Activated CD8-positive, alpha-beta memory T cell treated with anti-CD3 and anti-CD28 coated beads, Interleukin-2, amount 50 U/mL, for 48 hours (primary cell): Measurements from ENCODE around the gene PRKD2.
"Not testable (repeated sequence)": the region's sequence is repeated elsewhere in the genome, so short reads cannot be mapped to it uniquely, and the experiment has no call there.

ENCODE experiments used
- DNase-seq: peaks from one replicate; pipeline ENCODE4 v3.0.0-alpha.2; 2020

Gene PRKD2

DNA sequence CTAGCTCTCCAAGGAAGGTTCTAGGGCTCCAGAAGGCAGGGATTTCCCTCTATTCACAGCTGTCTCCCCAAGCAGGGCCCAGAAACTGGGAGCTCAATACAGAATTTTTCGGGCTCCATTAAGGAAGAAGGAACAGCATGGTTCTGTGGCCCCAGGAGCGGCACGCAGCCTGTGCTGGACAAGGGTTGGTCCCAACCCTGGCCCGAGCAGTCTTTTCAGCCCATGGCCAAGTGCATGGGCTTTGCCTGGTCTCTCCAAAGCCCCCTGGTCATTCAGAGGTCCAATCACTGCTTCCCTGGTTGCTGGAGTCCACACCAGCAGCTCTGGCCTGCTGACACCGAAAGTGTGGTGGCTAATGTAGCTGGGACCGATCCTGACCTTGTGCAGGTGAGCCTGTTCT lies 6.6 kb upstream of the PRKD2 start:
- no peak for DNase-seq

DNA sequence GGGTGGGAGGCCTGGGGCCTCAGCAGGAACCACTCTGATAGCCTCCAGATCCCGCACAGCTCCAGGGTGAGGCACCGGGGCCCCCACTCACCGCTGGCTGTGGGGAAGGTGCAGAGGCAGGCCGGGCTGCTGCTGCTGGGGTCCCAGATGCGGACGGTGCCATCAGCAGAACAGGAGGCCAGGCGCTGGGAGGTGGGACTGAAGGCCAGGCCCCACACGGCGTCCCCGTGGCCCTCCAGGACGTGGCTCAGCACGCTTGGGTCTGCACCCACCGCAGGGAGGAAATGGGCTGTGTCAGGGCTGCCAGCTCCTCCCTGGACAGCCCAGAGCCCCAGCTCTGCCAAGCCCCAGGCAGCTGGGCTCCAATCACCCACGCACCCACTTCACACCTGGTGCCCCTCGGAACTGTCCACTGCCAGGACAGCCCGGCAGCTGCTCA lies 6.1 kb upstream of the PRKD2 start:
- DNase-seq: no peak

DNA sequence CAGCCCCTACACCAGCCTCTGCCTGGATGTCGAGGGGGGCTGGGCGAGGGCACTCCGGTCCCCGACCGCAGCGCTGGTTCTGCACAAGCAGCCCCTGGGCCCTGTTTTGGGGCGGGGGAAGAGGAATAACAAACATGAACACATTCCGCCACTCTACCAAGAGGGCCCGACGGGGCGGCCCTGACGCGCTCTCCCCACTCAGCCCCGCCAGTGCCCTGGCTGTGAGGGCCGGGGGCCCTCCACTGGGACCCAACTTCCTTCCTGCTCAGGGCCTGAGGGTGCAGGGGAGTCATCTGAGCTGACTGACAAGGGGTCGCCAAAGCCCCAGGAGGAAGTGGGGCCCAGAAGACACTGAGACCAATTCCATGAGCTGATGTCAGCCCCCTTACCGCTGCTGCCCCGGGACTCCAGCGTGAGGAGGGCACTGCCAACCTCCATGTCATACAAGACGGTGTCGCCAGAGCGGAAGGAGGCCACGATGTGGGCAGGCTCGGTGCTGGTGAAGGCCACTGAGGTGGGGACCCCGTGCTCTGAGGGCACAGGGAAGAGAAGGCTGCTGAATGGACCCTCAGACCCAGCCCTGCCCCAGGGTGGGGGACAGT lies 5.6 kb upstream of the PRKD2 start:
- no peak for DNase-seq

DNA sequence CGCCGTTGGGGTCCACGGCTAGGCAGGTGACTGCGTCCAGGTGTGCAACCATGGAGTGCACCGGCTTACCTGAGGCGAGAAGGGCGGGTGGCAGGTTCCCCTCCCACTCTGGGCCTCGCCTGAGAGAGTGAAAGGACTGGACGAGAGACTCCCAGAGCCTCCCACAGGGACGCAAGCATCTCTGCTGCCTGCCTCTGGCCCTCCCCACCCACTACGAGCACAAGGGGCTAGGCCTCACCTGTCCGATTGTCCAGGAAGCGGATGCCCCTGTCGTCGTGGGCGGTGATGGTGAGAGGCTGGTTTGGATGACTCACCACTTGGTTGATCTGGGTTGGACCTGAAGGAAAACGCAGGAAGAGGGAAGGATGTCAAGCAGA lies 5.1 kb upstream of the PRKD2 start:
- no peak for DNase-seq

DNA sequence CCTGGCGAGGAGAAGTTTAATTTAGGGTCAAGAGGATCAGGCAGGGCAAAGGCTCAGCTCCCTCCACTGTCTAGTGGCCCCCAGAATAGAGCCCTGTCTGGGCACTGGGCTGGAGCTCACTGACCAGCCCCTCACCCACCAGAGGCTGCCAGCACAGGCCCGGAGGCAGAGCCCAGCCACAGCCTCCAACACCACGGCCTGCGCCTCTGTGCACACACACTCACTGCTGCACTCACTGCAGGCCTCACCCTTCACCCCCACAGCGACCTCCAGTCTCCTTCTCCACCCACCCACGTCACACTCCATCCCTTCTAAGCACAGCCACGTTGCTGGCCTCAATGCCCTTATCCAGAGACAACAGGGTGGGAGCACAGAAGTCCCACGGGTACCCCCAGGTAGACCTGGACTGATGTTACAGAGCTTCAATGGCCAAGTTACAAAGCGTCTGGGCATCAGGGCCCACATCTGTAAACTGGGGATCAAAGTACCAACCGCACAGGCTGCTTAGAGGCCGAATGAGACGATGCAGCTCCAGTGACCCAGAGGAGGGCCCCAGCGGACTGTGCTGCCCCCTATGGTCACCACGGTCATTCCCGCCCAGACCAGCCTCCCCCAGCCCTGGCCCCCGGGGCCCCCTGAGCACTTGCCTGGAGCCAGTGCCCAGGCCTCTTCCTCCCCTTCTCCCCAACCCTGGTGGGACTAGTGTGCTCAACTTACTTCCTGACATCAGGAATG lies 4.5 kb upstream of the PRKD2 start:
- no peak for DNase-seq

DNA sequence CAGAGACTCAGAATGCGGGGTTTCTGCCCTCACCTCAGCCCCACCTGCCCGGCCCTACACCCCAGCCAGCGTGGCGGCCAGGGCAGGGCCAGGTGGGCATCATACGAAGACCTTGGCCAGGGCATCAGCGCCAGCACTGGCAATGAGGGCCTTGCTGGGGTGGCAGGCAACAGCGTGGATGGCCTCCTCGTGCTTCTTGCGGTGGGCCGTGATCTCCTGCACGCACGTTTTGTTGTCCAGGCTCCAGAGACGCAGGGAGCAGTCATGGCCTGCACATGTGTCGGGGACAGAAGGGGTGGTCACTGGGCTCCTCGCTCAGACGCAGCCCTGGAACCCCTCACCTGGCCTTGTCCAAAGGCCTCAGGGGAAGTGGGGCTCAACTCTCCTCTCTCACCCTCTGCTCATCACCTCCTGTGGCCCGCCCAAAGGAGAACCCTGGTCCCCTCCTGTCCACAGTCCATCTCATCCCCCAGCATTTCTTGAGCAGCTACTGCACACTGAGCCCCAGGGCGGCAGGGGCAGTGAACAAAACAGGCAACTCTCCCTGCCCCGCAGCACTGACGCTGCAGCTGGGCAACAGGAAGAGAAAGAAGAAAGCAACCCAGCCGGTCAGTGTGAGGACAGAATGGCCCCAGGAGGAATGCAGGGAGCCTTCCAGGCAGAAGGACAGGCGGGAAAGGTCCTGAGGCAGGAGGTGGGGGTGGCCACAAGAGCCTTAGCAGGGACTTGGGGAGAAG lies 3.8 kb upstream of the PRKD2 start:
- no peak for DNase-seq

DNA sequence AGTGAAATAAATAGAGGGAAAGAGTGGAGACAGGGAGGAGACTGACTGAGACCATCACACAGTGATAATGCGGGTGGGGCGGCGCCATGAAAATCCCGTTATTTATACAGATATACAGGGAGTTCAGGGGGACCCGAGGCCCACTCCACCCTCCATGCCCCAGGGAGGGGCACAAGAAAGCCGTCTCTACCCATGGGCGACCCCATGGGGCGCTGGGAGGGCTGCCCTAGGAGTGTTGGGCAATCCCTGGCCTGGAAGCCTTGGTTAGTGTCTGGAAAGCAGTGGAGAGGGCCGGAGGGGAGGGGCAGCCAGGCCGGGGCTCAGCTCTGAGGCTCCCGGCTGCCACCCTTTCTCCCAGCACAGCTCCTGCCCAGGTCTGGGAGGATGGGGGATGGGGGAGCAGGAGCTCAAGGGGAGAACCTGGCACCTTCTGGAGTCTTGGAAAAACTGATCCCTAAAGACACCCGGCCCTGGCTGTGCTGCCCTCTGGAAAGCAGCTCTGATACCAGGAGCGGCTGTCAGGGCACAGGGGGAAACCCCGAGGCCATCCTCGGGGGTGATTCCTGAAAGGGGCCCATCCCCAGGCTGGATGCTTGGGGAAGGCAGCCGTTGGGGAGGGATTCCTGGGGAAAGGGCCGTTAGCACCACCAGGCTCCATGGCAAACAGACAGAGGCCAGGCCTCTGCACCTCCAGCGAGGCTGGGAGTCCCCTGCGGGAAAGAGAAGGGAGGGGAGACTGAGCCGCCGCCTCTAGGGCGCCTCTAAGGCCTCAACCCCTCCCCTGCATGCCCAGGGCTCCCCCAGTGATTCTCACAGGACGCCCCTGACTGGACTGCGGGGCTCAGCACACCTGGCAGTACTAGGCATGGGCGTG lies 3.0 kb upstream of the PRKD2 start:
- DNase-seq: no peak

DNA sequence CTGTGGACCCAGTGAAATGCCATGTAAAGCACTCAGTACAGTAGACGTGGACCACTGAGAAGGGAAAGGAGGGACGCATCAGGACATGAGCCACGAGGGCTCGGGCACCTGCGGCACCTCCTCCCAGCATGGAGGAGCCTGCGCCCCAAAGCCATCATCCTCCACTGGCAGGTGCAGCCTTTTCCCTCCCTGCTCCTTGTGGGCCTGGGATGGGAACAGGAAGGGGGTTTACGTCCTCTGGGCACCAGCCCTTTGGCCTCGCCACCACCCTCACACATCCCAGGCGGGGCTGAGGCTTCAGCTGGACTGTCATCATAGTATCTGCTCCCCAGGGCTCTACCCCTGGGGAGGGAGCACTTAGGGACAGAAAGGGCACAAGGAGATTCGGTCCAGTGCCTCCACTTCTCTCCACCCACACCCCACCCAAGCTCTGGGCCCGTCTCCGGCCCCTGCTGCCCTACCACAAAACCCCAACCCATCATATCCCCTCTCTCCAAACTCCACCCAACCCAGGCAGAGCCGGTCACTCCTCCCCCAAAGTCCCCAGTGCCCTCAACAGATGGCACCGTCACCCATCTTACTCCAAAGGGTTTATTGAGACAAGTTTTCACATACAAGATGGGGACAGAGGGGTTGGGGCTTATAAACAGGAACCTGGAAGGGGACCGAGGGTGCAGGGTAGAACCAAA lies 2.2 kb upstream of the PRKD2 start:
- DNase-seq: no peak

DNA sequence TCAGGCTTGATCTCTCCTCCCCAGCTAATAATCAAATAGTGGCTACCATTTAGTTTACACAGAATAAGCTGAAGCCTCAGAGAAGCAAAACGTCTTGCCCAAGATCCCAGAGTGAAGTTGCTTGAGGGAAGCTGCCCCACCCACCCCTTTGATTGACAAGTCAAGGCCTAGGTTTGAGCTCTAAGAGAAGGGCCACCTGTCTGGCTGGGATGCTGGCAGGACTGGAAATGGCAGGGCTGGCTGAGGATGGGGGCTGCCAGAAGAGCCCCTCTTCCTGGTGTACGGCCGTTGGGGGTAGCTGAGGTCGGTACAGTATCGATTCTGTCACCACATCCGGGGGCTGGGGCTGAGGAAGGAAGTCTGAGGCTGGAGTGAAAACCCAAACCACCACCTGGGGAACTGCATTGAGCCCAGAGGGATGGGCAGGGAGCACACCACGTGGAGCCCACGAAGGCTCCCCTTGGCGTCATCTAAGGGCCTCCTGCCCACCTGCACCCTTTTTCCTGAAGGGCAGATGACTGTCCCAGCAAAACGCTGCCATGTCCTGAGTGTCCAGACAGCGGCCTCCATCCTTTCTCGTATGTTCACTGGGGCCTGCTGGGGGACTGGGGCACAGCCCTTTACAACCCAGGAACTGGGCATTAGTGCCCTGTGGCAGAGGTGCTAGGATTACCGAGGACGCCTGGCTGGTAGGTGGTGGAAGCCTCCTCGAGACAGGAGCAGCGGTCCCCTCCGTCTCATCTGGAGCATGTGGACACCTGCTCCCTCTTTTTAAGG lies 1.4 kb upstream of the PRKD2 start:
- DNase-seq: peak; percentile 76

DNA sequence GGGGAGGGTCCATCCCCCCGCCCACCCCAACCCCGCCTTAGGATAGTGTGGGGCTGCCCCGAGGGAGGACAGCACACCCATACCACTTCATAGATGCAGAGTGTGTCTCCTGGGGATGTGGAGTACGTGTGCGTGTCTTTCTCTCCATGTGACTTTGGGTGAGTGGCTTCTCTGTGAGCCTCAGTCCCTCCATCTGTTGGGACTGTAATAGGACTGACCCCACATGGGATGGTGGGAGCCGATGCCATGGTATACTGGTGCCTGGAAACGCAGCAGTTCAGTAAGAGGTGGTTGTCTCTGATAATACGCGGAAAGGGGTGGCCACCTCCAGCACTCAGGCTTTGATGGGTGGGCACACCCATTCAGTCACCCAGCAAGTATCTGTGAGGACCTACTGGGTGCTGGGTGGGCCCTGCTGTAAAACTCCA lies 816 bp upstream of the PRKD2 start:
- DNase-seq: no peak

DNA sequence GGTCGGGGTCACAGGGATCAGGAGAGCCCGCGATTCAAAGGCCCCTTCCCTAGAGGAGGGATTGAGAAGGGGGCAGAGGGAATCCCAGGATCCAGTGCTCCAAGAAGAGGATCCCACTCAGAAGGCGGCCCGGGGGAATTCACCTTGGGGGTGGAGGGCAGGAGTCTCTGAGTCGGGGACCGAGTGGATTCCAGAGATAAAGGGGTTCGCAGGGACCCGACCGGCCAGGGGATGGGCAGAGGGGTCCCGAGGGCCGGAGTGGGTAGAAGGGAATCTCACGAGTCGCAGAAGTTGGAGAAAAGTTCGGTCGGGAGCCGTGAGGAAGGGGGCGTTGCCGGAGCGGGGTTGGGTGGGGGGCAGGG lies 261 bp downstream of the PRKD2 start:
- DNase-seq: peak; percentile 66

DNA sequence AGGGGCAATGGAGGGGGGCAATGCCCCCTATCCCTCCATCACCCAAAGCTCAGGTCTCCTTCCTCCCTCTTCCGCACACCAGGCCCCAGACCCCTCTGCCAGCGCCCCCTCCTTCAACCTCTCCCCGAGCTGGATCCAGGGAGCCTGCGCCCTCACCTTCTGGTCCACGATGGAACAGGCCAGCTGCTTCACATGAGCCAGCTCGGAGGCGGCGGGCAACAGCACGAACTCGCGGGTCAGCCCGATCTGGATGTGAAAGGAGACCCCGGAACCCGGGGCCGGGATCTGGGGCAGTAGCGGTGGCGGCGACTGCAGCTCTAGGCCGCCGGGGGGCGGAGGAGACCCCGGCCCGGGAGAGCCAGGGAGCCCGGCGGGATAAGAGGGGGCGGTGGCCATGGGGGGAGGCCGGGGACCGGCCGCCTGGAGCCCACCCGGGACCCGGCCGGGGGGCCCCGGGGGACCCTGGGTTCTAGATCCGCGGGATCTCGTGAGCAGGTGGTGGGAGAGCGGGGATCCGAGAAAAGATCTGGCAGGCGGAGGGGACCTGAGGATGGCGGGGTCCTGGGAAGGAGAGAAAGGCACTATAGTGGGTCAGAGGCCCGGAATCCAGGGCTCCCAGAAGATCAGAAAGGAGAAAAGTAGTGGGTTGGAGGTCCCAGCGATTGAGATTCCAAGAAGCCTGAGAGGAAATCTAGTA lies 791 bp downstream of the PRKD2 start:
- peak; percentile 70 for DNase-seq

DNA sequence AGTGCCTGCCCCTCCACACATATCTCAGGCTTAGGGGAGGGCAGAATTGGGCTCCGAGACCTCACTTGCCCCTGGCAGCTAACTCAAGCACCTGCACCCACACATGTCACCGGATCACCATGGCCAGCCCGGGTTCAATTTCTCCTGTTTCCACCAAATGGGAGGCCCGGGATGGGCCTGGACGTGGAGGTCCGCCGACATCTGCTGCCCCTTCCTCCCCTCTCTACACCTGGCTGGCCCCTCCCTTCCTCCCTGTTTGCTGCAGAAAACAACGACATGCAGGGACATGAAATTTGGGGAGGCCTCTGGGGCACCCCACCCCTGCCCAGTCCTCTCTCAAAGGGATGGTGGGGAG lies 1.3 kb downstream of the PRKD2 start:
- no peak for DNase-seq

DNA sequence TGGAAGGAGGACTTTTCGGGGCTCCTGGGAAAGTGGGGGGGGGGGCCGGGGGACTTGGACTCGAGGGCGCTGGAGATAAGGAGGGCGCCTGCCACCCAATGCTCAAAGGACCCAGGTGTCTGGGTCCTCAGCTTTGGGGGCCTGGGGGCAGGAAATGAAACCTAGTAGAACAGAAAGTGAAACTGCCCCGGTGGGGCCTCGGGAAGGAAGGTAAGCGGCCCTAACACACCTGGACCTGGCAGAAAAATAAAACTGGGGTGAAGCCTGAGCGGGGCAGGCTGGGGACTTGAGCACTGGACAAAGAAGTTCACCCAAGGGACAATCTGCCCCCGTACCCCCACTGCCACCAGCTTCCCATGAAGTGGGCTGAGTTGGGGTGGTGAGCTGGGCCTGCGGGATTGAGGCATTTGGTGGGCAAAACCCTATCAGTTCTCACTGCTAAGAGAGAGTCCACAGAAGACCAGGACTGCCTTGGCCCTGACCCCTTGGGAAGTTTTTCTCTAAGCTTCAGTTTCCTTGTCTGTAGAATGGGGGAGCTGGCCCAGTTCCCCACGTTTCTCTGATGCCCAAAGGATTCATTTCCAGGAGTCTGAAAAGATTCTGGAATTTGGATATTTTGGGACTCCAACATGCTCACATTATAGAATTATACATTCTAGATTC lies 2.3 kb downstream of the PRKD2 start:
- DNase-seq: no peak

DNA sequence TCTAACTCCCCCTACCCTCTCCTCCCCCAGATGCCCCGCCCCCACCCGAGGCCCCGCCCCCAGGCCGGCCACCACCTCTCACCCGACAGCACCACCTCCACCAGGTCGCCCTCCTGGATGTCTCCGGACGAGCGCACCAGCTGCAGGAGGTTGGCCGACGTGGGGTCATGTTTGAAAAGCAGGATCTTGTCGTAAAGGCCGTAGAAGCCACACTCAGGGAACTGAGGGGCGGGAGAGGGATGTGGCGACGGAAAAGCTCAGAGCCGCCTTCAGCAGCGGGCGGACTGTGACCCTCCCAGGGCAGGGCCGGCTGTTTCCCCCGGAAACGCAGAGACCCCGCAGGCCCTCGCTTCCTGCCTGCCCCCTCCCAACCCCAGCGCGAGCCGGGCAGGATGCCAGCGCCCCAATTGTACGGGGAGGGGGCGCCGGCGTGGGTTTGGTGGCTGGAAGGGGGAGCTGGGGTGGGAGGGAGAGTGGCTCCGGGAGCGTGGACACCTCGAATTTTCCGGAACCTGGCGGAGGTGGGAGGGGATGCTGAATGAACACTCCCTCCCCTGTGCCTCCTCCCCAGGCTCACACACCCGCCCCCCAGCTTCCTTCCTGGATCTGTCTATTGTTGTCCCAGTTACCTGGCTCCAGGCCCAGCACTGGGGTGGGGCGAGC lies 3.0 kb downstream of the PRKD2 start:
- DNase-seq: peak; percentile 81

DNA sequence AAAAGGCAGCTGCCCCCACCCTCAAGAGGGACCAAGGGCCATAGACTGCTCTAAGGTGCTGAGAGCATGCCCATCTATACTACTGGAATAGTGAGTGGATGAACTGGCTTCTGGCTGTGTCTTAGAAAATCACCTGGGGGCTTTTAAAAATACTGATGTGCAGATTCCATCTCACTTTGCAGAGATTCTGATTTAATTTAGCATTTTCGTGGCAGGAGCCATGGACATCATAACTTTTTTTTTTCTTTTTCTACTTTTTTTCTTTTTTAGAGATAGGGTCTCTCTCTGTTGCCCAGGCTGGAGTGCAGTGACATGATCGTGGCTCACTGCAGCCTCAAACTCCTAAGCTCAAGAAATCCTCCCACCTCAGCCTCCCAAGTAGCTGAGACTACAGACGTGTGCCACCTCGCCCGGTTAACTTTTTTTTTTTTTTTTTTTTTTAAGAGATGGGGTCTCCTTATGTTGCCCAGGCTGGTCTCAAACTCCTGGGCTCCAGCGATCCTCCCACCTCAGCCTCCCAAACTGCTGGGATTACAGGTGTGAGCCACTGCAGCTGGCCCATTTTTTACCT lies 4.1 kb downstream of the PRKD2 start:
- DNase-seq: not testable (repeated sequence)

DNA sequence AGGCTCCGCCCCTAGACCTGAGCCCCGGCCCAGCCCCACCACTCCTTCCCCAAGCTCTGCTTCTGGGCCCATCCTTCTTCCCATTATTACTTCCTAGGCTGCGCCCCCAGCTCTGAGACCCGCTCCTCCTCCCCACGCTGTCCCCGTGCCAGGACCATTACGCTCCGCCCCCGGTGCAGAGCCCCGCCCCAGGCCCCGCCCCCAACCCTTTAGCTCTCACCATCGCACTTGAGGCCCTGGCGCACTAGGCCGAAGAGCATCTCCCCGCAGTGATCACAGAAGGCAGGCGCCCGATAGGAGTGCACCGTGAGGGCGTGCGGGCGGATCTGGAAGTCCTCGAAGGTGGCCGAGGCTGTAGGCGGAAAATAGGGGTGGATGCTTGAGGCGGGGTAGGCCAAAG lies 6.2 kb downstream of the PRKD2 start:
- DNase-seq: no peak

DNA sequence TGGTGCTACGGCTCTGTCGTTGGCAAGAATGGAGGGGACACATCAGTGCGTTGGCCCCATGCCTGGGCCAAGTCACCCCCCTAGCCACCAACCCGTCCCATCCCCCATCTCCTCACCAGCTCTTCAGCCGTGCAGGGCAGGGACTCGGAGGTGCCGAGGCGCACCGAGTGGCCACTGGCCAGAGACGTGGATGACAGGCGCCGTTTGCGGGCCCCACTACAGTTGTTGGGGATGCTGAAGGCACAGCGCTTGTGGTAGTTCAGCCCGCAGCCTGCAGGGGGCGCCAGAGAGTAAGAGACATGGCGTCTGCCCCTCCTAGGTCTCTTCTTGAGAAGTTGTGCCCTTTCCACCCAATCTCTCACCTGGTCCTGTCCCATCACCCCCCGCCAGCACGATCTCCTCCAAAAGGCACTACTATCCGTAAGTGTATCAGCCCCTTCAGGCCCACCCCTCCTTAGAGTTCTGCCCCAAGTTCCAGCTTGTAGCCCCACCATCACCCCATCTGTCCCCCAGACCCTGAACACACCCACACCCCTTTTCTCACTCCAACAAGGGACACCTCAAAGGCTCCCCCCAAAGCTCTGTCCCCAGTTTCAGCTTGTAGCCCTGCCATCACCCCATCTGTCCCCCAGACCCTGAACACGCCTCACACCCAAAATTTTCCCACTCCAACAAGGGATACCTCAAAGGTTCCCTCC lies 12.4 kb downstream of the PRKD2 start:
- peak; percentile 100 for DNase-seq

DNA sequence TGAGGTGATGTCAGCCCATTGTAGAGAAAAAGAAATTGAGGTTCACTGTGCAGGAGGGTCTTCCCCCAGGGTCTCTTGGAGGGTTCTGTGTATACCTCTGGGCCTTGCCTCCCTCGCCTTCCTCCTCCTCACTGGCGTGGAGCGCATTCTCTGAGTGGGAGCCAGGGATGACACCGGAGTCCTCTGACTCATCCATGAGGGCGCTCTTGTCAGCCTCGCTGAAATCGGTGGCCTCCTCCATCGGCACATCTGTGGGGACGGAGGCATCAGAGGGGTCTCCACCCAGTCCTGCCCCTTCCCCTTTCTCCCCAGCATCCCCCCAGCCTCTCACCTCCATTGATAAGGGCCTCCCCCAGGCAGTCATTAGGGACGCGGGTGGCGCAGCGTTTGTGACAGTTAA lies 16.2 kb downstream of the PRKD2 start:
- no peak for DNase-seq
